GM12872 (cell line): ENCODE data around the gene SYT14.

ENCODE experiments used
- CTCF ChIP-seq: IDR thresholded peaks from 3 replicates; pipeline ENCODE4 v1.5.1; 2011; ENCODE audit warnings: low read depth, mild to moderate bottlenecking, low read length, moderate library complexity; ENCODE audit not compliant: insufficient read depth

The SYT14 gene

GRCh38 chr1:209900734-209901133, 37.3 kb upstream of the SYT14 start:
- TF ChIP-seq CTCF: no peak

GRCh38 chr1:209901211-209901610, 36.8 kb upstream of the SYT14 start:
- no peak for TF ChIP-seq CTCF

- TF ChIP-seq CTCF: no peak
Measured at GRCh38 chr1:209911746-209912145, 26.3 kb upstream of the SYT14 start.

- TF ChIP-seq CTCF: no peak
Measured at GRCh38 chr1:209912306-209912705, 25.7 kb upstream of the SYT14 start.

- no peak for TF ChIP-seq CTCF
Measured at GRCh38 chr1:209920844-209921243, 17.2 kb upstream of the SYT14 start.

GRCh38 chr1:209924390-209924789, 13.6 kb upstream of the SYT14 start:
- TF ChIP-seq CTCF: no peak

- TF ChIP-seq CTCF: no peak
Measured at GRCh38 chr1:209926045-209926444, 12.0 kb upstream of the SYT14 start.

GRCh38 chr1:209927466-209927865, 10.6 kb upstream of the SYT14 start:
- TF ChIP-seq CTCF: no peak
